K562 (cell line): Measurements from ENCODE around the gene CDC26. TPM values are rescaled to one million over a fixed set of nuclear protein-coding genes. Genes with fewer than 3 reads are reported as not detected.

Experiments
- COPS2 ChIP-seq: fragments of 450-650 bp; conservative IDR thresholded peaks from 2 replicates; pipeline ENCODE4 v1.6.1; 2016; ENCODE audit warnings: mild to moderate bottlenecking, moderate library complexity
- CREB1 ChIP-seq, 2 experiments: sonication (generic) in 1 of 2; formaldehyde crosslinking in 1 of 2; IDR thresholded peaks; 2 replicates each; pipeline versions ENCODE4 v1.6.1 to v1.8.0; 2012 to 2022; ENCODE audit warnings: inconsistent platforms in 1 of 2, mild to moderate bottlenecking in 1 of 2, missing genetic modification reagents in 1 of 2, moderate library complexity in 1 of 2
- NCOA1 ChIP-seq: fragments of 450-650 bp; IDR thresholded peaks from 2 replicates; pipeline ENCODE4 v1.6.1; 2016; ENCODE audit warnings: low read depth
- SETDB1 ChIP-seq: IDR thresholded peaks from one replicate; pipeline ENCODE4 v1.6.1; 2012; ENCODE audit warnings: low read length, control low read depth, inconsistent platforms
- polyA plus RNA-seq, 8 experiments: library from polyadenylated mRNA; depleted of rRNA in 4 of 8; stranded (reverse) in 5 of 8; unstranded in 3 of 8; fragments of >200 nt; fragmentation: Nextera tagmentation in 2 of 8; fragmentation: Illumina TruSeq in 1 of 8; extraction: Ambion mirVana in 2 of 8; extraction: Trizol in 1 of 8; gene quantifications; 2 replicates each; pipeline versions ENCODE4 v1.2.1 to v1.2.3, GENCODE V29; 2011 to 2014; ENCODE audit warnings: inconsistent platforms in 1 of 8, missing spikeins in 1 of 8
- total RNA-seq, 7 experiments: library from RNA; depleted of rRNA in 6 of 7; stranded (reverse); fragments of >200 nt in 6 of 7; fragmentation: Illumina TruSeq in 2 of 7; extraction: Trizol in 2 of 7; gene quantifications; 2 replicates each; pipeline versions ENCODE4 v1.2.1 to v1.2.3, GENCODE V29; 2011 to 2021; ENCODE audit warnings: low replicate concordance in 1 of 7
- TF ChIP-seq, protein P1 (sequence below), 2 experiments: fragments of 450-650 bp in 1 of 2; sonication (generic) in 1 of 2; formaldehyde crosslinking in 1 of 2; IDR thresholded peaks; 2 replicates each; pipeline versions ENCODE4 v1.7.1 to v1.9.0; 2016 to 2022; ENCODE audit warnings: inconsistent platforms in 1 of 2, mild to moderate bottlenecking in 1 of 2, missing genetic modification reagents in 1 of 2
- TF ChIP-seq, protein P2 (sequence below): IDR thresholded peaks from 3 replicates; pipeline ENCODE4 v1.6.1; 2011; ENCODE audit warnings: borderline replicate concordance, mild to moderate bottlenecking, moderate library complexity; ENCODE audit not compliant: insufficient read length; ENCODE audit errors: extremely low read depth

CDC26 gene
- total and polyA plus RNA-seq, 9 of the 15 experiments (the other 6 are each of a cell fraction or from before 2014, with no cell fraction given): 33.0 to 147 (median 60.0) TPM

DNA sequence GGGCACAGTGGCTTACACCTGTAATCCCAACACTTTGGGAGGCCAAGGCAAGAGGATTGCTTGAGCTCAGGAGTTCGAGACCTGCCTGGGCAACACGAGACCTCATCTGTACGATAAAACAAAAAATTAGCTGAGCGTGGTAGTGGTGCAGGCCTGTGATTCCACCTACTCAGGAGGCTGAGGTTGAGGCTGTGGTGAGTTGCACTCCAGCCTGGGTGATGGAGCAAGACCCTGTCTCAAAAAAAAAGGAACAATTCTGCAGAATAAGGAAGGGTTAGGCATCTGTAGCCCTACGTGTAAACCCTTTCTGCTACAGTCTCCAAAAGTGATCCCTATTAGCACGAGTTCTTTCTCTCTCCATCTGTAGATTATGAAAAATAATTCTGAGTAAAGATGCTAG, 19.9 kb downstream of the CDC26 start (continued):
- TF ChIP-seq, protein P1, sequence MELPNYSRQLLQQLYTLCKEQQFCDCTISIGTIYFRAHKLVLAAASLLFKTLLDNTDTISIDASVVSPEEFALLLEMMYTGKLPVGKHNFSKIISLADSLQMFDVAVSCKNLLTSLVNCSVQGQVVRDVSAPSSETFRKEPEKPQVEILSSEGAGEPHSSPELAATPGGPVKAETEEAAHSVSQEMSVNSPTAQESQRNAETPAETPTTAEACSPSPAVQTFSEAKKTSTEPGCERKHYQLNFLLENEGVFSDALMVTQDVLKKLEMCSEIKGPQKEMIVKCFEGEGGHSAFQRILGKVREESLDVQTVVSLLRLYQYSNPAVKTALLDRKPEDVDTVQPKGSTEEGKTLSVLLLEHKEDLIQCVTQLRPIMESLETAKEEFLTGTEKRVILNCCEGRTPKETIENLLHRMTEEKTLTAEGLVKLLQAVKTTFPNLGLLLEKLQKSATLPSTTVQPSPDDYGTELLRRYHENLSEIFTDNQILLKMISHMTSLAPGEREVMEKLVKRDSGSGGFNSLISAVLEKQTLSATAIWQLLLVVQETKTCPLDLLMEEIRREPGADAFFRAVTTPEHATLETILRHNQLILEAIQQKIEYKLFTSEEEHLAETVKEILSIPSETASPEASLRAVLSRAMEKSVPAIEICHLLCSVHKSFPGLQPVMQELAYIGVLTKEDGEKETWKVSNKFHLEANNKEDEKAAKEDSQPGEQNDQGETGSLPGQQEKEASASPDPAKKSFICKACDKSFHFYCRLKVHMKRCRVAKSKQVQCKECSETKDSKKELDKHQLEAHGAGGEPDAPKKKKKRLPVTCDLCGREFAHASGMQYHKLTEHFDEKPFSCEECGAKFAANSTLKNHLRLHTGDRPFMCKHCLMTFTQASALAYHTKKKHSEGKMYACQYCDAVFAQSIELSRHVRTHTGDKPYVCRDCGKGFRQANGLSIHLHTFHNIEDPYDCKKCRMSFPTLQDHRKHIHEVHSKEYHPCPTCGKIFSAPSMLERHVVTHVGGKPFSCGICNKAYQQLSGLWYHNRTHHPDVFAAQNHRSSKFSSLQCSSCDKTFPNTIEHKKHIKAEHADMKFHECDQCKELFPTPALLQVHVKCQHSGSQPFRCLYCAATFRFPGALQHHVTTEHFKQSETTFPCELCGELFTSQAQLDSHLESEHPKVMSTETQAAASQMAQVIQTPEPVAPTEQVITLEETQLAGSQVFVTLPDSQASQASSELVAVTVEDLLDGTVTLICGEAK (IDR thresholded peaks at IDR 0.05): no peak
- TF ChIP-seq, protein P1 (CRISPR knock-in tag; IDR thresholded peaks at IDR 0.05): no peak
- no peak for TF ChIP-seq NCOA1
- TF ChIP-seq, protein P2, sequence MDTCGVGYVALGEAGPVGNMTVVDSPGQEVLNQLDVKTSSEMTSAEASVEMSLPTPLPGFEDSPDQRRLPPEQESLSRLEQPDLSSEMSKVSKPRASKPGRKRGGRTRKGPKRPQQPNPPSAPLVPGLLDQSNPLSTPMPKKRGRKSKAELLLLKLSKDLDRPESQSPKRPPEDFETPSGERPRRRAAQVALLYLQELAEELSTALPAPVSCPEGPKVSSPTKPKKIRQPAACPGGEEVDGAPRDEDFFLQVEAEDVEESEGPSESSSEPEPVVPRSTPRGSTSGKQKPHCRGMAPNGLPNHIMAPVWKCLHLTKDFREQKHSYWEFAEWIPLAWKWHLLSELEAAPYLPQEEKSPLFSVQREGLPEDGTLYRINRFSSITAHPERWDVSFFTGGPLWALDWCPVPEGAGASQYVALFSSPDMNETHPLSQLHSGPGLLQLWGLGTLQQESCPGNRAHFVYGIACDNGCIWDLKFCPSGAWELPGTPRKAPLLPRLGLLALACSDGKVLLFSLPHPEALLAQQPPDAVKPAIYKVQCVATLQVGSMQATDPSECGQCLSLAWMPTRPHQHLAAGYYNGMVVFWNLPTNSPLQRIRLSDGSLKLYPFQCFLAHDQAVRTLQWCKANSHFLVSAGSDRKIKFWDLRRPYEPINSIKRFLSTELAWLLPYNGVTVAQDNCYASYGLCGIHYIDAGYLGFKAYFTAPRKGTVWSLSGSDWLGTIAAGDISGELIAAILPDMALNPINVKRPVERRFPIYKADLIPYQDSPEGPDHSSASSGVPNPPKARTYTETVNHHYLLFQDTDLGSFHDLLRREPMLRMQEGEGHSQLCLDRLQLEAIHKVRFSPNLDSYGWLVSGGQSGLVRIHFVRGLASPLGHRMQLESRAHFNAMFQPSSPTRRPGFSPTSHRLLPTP: no peak
- TF ChIP-seq CREB1 (IDR thresholded peaks at IDR 0.05): no peak
- no peak for TF ChIP-seq CREB1 (CRISPR knock-in tag; IDR thresholded peaks at IDR 0.05)
- TF ChIP-seq SETDB1: no peak
- TF ChIP-seq COPS2: no peak
